Upper lobe of left lung (tissue), 4 donors: ENCODE data around the gene LRIG2.
"Not testable (repeated sequence)": the region's sequence is repeated elsewhere in the genome, so short reads cannot be mapped to it uniquely, and the experiment has no call there.

Experiments used
- EP300 ChIP-seq, 4 donors: sonication (generic); formaldehyde crosslinking; IDR thresholded peaks; one replicate each; pipeline ENCODE4 v1.5.1; 2017; ENCODE audit warnings: antibody characterized with exemption in 4 of 4, control low read depth in 2 of 4
- POLR2A ChIP-seq, 4 donors: fragments of 450-650 bp; IDR thresholded peaks; one replicate each; pipeline ENCODE4 v1.5.1; 2016 to 2017; ENCODE audit warnings: antibody characterized with exemption in 4 of 4, mild to moderate bottlenecking in 2 of 4
- POLR2AphosphoS5 ChIP-seq, 2 donors: sonication (generic); formaldehyde crosslinking; IDR thresholded peaks; one replicate each; pipeline ENCODE4 v1.5.1; 2017; ENCODE audit warnings: antibody characterized with exemption in 2 of 2
- TF ChIP-seq, protein P1 (sequence below), 6 experiments: fragments of 450-650 bp in 4 of 6; fragments of 200-600 bp in 2 of 6; sonication (generic) in 2 of 6; IDR thresholded peaks; one replicate each; pipeline ENCODE4 v1.5.1; 2016 to 2019; ENCODE audit warnings: antibody characterized with exemption in 6 of 6

DNA sequence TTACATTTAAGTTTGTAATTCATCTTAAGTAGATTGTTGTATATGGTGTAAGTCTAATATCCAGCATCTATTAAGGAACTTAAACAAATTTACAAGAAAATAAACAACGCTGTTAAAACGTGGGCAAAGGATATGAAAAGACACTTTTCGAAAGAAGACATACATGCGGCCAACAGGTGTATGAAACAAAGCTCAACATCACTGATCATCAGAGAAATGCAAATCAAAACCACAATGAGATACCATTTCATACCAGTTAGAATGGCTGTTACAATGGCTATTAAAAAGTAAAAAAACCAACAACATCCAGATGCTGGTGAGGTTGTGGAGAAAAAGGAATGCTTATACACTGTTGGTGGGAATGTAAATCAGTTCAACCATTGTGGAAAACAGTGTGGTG lies 77.5 kb downstream of the LRIG2 start:
- TF ChIP-seq, protein P1, sequence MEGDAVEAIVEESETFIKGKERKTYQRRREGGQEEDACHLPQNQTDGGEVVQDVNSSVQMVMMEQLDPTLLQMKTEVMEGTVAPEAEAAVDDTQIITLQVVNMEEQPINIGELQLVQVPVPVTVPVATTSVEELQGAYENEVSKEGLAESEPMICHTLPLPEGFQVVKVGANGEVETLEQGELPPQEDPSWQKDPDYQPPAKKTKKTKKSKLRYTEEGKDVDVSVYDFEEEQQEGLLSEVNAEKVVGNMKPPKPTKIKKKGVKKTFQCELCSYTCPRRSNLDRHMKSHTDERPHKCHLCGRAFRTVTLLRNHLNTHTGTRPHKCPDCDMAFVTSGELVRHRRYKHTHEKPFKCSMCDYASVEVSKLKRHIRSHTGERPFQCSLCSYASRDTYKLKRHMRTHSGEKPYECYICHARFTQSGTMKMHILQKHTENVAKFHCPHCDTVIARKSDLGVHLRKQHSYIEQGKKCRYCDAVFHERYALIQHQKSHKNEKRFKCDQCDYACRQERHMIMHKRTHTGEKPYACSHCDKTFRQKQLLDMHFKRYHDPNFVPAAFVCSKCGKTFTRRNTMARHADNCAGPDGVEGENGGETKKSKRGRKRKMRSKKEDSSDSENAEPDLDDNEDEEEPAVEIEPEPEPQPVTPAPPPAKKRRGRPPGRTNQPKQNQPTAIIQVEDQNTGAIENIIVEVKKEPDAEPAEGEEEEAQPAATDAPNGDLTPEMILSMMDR (IDR thresholded peaks at IDR 0.05) = not testable (repeated sequence)
- TF ChIP-seq POLR2A, POLR2AphosphoS5, EP300 (IDR thresholded peaks at IDR 0.05): not testable (repeated sequence)
